H9 (cell line): ENCODE measurements around the gene ANXA10. TPM values are rescaled to one million over a fixed set of nuclear protein-coding genes. Genes with fewer than 3 reads are reported as not detected.
A peak's percentile ranks its signal among the peaks of the same experiment; 100 is the strongest.

Source experiments
- DNase-seq: peaks from one replicate; pipeline ENCODE4 v3.0.0-alpha.2; 2017
- H2AFZ ChIP-seq: one replicate; pipeline ENCODE4 v1.6.1; 2013; ENCODE audit warnings: mild to moderate bottlenecking, low read length, control low read depth, moderate library complexity
- H2AK5ac ChIP-seq: 2 replicates; pipeline ENCODE4 v1.6.1; 2013; ENCODE audit warnings: low read length, control low read depth, mixed read lengths; ENCODE audit not compliant: insufficient read length
- H2BK120ac ChIP-seq: one replicate; pipeline ENCODE4 v1.6.1; 2013; ENCODE audit warnings: low read depth, mild to moderate bottlenecking, low read length, control low read depth, inconsistent platforms; ENCODE audit not compliant: poor library complexity, severe bottlenecking
- H2BK12ac ChIP-seq: 2 replicates; pipeline ENCODE4 v1.6.1; 2013; ENCODE audit warnings: low read length, control low read depth, mixed read lengths, low read depth; ENCODE audit not compliant: insufficient read length
- H2BK15ac ChIP-seq: 2 replicates; pipeline ENCODE4 v1.6.1; 2013; ENCODE audit warnings: low read depth, low read length, control low read depth
- H2BK20ac ChIP-seq: one replicate; pipeline ENCODE4 v1.6.1; 2013; ENCODE audit warnings: low read depth, mild to moderate bottlenecking, low read length, control low read depth, inconsistent platforms; ENCODE audit not compliant: poor library complexity, severe bottlenecking
- H2BK5ac ChIP-seq: 2 replicates; pipeline ENCODE4 v1.6.1; 2013; ENCODE audit warnings: low read length, control low read depth, mixed read lengths; ENCODE audit not compliant: insufficient read length
- H3K14ac ChIP-seq: 2 replicates; pipeline ENCODE4 v1.6.1; 2013; ENCODE audit warnings: low read length, control low read depth; ENCODE audit not compliant: insufficient read depth
- H3K18ac ChIP-seq: 2 replicates; pipeline ENCODE4 v1.6.1; 2013; ENCODE audit warnings: low read depth, mild to moderate bottlenecking, mixed read lengths, low read length, control low read depth; ENCODE audit not compliant: insufficient read length
- H3K23ac ChIP-seq: 2 replicates; pipeline ENCODE4 v1.6.1; 2013; ENCODE audit warnings: low read length, control low read depth, mixed read lengths, low read depth; ENCODE audit not compliant: insufficient read length
- H3K23me2 ChIP-seq: 2 replicates; pipeline ENCODE4 v1.6.1; 2013; ENCODE audit warnings: low read depth, mild to moderate bottlenecking, mixed read lengths, low read length, control low read depth; ENCODE audit not compliant: insufficient read length, poor library complexity, severe bottlenecking
- H3K27ac ChIP-seq: 2 replicates; pipeline ENCODE4 v1.5.1; 2013; ENCODE audit warnings: low read length, control low read depth, mixed read lengths, low read depth; ENCODE audit not compliant: insufficient read length
- H3K27me3 ChIP-seq: 2 replicates; pipeline ENCODE4 v1.6.1; 2013; ENCODE audit warnings: low read length, control low read depth, inconsistent platforms; ENCODE audit not compliant: insufficient read depth
- H3K4ac ChIP-seq: 2 replicates; pipeline ENCODE4 v1.6.1; 2013; ENCODE audit warnings: low read depth, mild to moderate bottlenecking, control low read depth, inconsistent platforms, low read length, moderate library complexity
- H3K4me1 ChIP-seq: 2 replicates; pipeline ENCODE4 v1.6.1; 2013; ENCODE audit warnings: low read length, control low read depth, inconsistent platforms; ENCODE audit not compliant: insufficient read depth
- H3K4me2 ChIP-seq: 2 replicates; pipeline ENCODE4 v1.6.1; 2013; ENCODE audit warnings: low read length, control low read depth, mixed read lengths; ENCODE audit not compliant: insufficient read length, insufficient read depth
- H3K56ac ChIP-seq: 2 replicates; pipeline ENCODE4 v1.6.1; 2013; ENCODE audit warnings: low read depth, mild to moderate bottlenecking, mixed read lengths, low read length, control low read depth; ENCODE audit not compliant: insufficient read length
- H3K79me1 ChIP-seq: 2 replicates; pipeline ENCODE4 v1.6.1; 2013; ENCODE audit warnings: low read depth, mild to moderate bottlenecking, moderate library complexity, low read length, control low read depth, inconsistent platforms; ENCODE audit not compliant: insufficient read depth, poor library complexity, severe bottlenecking
- H3K79me2 ChIP-seq: 2 replicates; pipeline ENCODE4 v1.6.1; 2013; ENCODE audit warnings: low read length, control low read depth, inconsistent platforms; ENCODE audit not compliant: insufficient read depth
- H3K9ac ChIP-seq: 2 replicates; pipeline ENCODE4 v1.6.1; 2013; ENCODE audit warnings: low read length, control low read depth, mixed read lengths; ENCODE audit not compliant: insufficient read length; ENCODE audit errors: extremely low read depth
- H3K9me3 ChIP-seq: one replicate; pipeline ENCODE4 v1.6.1; 2013; ENCODE audit warnings: low read depth, low read length, inconsistent platforms; ENCODE audit not compliant: control insufficient read depth
- H3T11ph ChIP-seq: one replicate; pipeline ENCODE4 v1.6.1; 2013; ENCODE audit warnings: mild to moderate bottlenecking, low read length, control low read depth, inconsistent platforms
- H4K20me1 ChIP-seq: one replicate; pipeline ENCODE4 v1.6.1; 2013; ENCODE audit not compliant: control insufficient read depth, insufficient read length, insufficient read depth
- H4K5ac ChIP-seq: 2 replicates; pipeline ENCODE4 v1.6.1; 2013; ENCODE audit warnings: low read depth, mild to moderate bottlenecking, mixed read lengths, low read length, control low read depth; ENCODE audit not compliant: insufficient read length
- H4K8ac ChIP-seq: replicated peaks from 2 replicates; pipeline ENCODE4 v1.6.1; 2013; ENCODE audit warnings: low read length, control low read depth, mixed read lengths, low read depth; ENCODE audit not compliant: insufficient read length
- H4K91ac ChIP-seq: 2 replicates; pipeline ENCODE4 v1.6.1; 2013; ENCODE audit warnings: low read depth, mild to moderate bottlenecking, moderate library complexity, mixed read lengths, low read length, control low read depth; ENCODE audit not compliant: insufficient read length
- H3K27ac Mint-ChIP-seq, 3 experiments: 2 replicates in 2 of 3; 3 replicates in 1 of 3; pipeline ENCODE4 v1.8.0; 2020 to 2021; ENCODE audit warnings: mixed read lengths in 3 of 3, mild to moderate bottlenecking in 1 of 3, moderate library complexity in 1 of 3
- H3K27me3 Mint-ChIP-seq: 2 replicates; pipeline ENCODE4 v1.8.0; 2021; ENCODE audit warnings: low read depth, mild to moderate bottlenecking, moderate library complexity, mixed read lengths
- H3K36me3 Mint-ChIP-seq, 3 experiments: 2 replicates in 2 of 3; 3 replicates in 1 of 3; pipeline ENCODE4 v1.8.0; 2020 to 2021; ENCODE audit warnings: low read depth in 3 of 3, mixed read lengths in 3 of 3; ENCODE audit not compliant: insufficient read depth in 1 of 3
- H3K4me1 Mint-ChIP-seq, 2 experiments: 2 replicates each; pipeline ENCODE4 v1.8.0; 2020; ENCODE audit warnings: mixed read lengths in 2 of 2
- H3K4me3 Mint-ChIP-seq, 2 experiments: 2 replicates in 1 of 2; 3 replicates in 1 of 2; pipeline ENCODE4 v1.8.0; 2020 to 2021; ENCODE audit warnings: mild to moderate bottlenecking in 2 of 2, mixed read lengths in 2 of 2, moderate library complexity in 1 of 2
- H3K9me3 Mint-ChIP-seq, 2 experiments: 2 replicates in 1 of 2; 3 replicates in 1 of 2; pipeline ENCODE4 v1.8.0; 2020; ENCODE audit warnings: mild to moderate bottlenecking in 2 of 2, mixed read lengths in 2 of 2, moderate library complexity in 1 of 2
- CTCF ChIP-seq: fragments of 200-600 bp; sonication (generic); conservative IDR thresholded peaks from 3 replicates; pipeline ENCODE4 v1.8.0; 2021; ENCODE audit warnings: antibody characterized with exemption, mild to moderate bottlenecking
- WGBS: extraction: QIAGEN DNeasy Blood & Tissue Kit; methylation state at CpG from one replicate; pipeline ENCODE4 v1.1.7; 2013; ENCODE audit warnings: missing lambda C conversion rate, low lambda C conversion rate, mixed read lengths; ENCODE audit not compliant: insufficient read length; ENCODE audit errors: extremely low coverage; 5-methylcytosine and 5-hydroxymethylcytosine counted together
- total RNA-seq: library from RNA; stranded (reverse); gene quantifications from 2 replicates; pipeline ENCODE4 v1.2.1, GENCODE V29; 2021

The ANXA10 gene
- total RNA-seq, 1 experiment from 2014 or later: not detected

GRCh38 chr4:168151327-168151726 lies 59.0 kb downstream of the ANXA10 start:
- Histone ChIP-seq H2BK20ac (no peak overlapping the region), H3K23me2 (no peaks in the 10 kb centered on the region), H3K23ac (no peak overlapping the region), H3K18ac (no peak overlapping the region), H4K91ac (no peak overlapping the region), H4K5ac (no peak overlapping the region), H3K9me3 (no peaks in the 10 kb centered on the region), H4K8ac (no peak overlapping the region), H2AFZ (no peak overlapping the region), H4K20me1 (no peaks in the 10 kb centered on the region), H2BK15ac (no peak overlapping the region), H3K56ac (no peak overlapping the region), H3K4me1 (peaks cover 2% of the 10 kb centered on the region; the same call in 1 of the 2 replicates), H2AK5ac (no peak overlapping the region), H3K79me1 (no peaks in the 10 kb centered on the region), H2BK120ac (no peak overlapping the region), H3K4me2 (no peak overlapping the region), H3K27ac (no peak overlapping the region), H3K27me3 (no peaks in the 10 kb centered on the region), H2BK12ac (no peak overlapping the region), H3K9ac (no peak overlapping the region), H3K14ac (no peak overlapping the region), H2BK5ac (no peak overlapping the region), H3K4ac (no peak overlapping the region), H3T11ph (no peak overlapping the region), H3K79me2 (no peaks in the 10 kb centered on the region)
- Mint-ChIP-seq H3K36me3 (no peaks in the 10 kb centered on the region), H3K4me1 (peaks cover 24 to 34% of the 10 kb centered on the region in 2 experiments), H3K9me3 (no peaks in the 10 kb centered on the region), H3K27ac (no peak overlapping the region), H3K27me3 (no peaks in the 10 kb centered on the region), H3K4me3 (no peak overlapping the region)
- no CpG with 5 or more reads among the region's 3 CpGs for WGBS
- TF ChIP-seq CTCF: no peak
- DNase-seq: peak; percentile 31
